Stimulated activated CD4-positive, alpha-beta T cell treated with anti-CD3 and anti-CD28 coated beads, Interleukin-15, amount 100 ng/mL, for 48 hours (primary cell): ENCODE measurements around the gene NPPB.
A peak's percentile ranks its signal among the peaks of the same experiment; 100 is the strongest.
"Not testable (repeated sequence)": the region's sequence is repeated elsewhere in the genome, so short reads cannot be mapped to it uniquely, and the experiment has no call there.

Experiments used
- DNase-seq, 2 donors: peaks; one replicate each; pipeline ENCODE4 v3.0.0-alpha.2; 2020; ENCODE audit warnings: low read depth in 2 of 2

NPPB gene

GRCh38 chr1:11858613-11858967, at the start of gene NPPB:
Gene NPPB, minus strand, starts transcription at chr1:11858945. Its CDS starts 112 bp downstream, at chr1:11858833.
- DNase-seq = no peak

- DNase-seq = peak; percentile 36 to 60
These were observed 49.4 kb upstream of the NPPB start for GRCh38 chr1:11908095-11908675.

- DNase-seq = peak; percentile 85 to 90
These were observed 48.7 kb upstream of the NPPB start for GRCh38 chr1:11907275-11908094.

GRCh38 chr1:11906870-11907269, 48.1 kb upstream of the NPPB start:
- no peak for DNase-seq

GRCh38 chr1:11904978-11905377, 46.2 kb upstream of the NPPB start:
- no peak for DNase-seq

GRCh38 chr1:11904156-11904555, 45.4 kb upstream of the NPPB start:
- not testable (repeated sequence) for DNase-seq

- no peak for DNase-seq
These were observed 44.5 kb upstream of the NPPB start for GRCh38 chr1:11903210-11903609.

GRCh38 chr1:11901446-11901845, 42.7 kb upstream of the NPPB start:
- not testable (repeated sequence) for DNase-seq

- no peak for DNase-seq
These were observed 40.2 kb upstream of the NPPB start for GRCh38 chr1:11898831-11899467.

GRCh38 chr1:11898086-11898785, 39.5 kb upstream of the NPPB start:
- DNase-seq = no peak

- not testable (repeated sequence) for DNase-seq
These were observed 35.8 kb upstream of the NPPB start for GRCh38 chr1:11894501-11894900.

- peak; percentile 43 to 58 for DNase-seq
These were observed 35.1 kb upstream of the NPPB start for GRCh38 chr1:11893907-11894251.

GRCh38 chr1:11891433-11892186, 32.9 kb upstream of the NPPB start:
- DNase-seq = no peak

GRCh38 chr1:11888877-11889208, 30.1 kb upstream of the NPPB start:
- no peak for DNase-seq

GRCh38 chr1:11888206-11888876, 29.6 kb upstream of the NPPB start:
- no peak for DNase-seq

- no peak for DNase-seq
These were observed 28.9 kb upstream of the NPPB start for GRCh38 chr1:11887666-11888007.

- no peak for DNase-seq
These were observed 28.4 kb upstream of the NPPB start for GRCh38 chr1:11886986-11887665.

GRCh38 chr1:11885916-11886315, 27.2 kb upstream of the NPPB start:
- DNase-seq = no peak

GRCh38 chr1:11882814-11883538, 24.2 kb upstream of the NPPB start:
- DNase-seq = no peak
